ENCODE data around the gene NHLRC3. TPM values are rescaled to one million over a fixed set of nuclear protein-coding genes. Genes with fewer than 3 reads are reported as not detected.

NHLRC3 gene, protein sequence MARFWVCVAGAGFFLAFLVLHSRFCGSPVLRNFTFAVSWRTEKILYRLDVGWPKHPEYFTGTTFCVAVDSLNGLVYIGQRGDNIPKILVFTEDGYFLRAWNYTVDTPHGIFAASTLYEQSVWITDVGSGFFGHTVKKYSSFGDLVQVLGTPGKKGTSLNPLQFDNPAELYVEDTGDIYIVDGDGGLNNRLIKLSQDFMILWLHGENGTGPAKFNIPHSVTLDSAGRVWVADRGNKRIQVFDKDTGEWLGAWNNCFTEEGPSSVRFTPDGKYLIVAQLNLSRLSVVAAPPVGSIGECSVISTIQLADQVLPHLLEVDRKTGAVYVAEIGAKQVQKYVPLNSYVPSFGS
- total RNA-seq (2022; extraction: Qiagen RNA extraction) = 4.3 to 6.6 TPM (median 5.0 TPM) in 5 replicates

DNA sequence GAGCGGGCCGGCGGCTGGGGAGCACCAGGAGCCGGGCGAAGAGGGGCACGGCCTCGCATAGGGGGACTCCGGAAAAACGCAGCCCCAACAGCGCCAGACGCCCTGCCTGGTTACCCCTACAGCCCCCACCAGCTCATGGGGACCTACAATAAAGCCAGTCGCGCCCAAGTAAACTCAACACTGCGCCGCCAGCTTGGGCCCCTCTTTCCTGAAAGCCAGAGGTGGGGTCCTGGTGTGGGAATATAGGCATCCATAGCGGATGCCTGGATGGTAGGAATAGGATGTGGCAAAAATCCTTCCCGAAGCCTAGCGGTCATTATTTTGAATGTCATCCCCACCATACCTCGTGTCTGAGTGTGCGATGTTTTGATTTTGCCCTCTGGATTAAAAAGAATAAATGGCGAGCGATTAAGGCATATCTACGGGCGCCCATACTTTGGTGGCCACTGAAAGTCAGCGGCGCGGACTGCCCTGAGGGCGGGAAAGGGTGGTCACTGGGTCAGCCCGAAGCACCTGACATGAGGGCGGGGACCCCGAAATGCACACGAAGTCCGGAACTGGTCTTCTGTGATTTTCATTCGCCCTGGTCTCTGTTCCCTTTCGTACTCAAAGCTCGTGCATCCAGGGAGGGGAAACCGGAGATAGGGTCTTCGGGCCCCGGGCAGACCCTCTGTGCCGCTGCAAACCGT lies at the start of gene NHLRC3, which contains the start of gene PROSER1:
Gene NHLRC3, plus strand, starts transcription at position 577 of the 689 bp plus-strand sequence. CDS start 184 bp downstream, outside the sequence.
Gene PROSER1, minus strand, starts transcription at position 210 of the 689 bp plus-strand sequence. CDS start 847 bp downstream, outside the sequence.

DNA sequence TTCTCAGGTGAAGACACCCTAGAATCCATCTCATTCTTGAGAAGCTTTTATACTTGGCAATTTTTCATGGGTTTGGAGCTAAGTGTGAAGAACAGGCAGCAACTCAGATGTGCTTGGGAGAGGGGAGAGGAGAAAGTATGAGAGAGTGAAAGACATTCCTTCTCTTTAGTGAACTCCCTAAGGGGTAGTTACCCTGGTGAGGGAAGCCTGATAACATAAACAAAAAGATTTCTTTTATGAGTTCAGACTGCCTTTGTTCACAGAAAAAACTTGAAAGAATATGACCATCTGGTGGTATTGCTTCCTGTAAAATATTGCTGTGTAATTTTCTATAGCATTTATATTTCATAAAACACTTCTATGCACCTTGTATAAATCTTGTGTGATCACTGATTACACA lies 47.6 kb upstream of the NHLRC3 start, which contains the start of gene STOML3:
Gene STOML3, minus strand, starts transcription at position 139 of the 400 bp plus-strand sequence. Its CDS starts 110 bp downstream, at position 29.

Other genes starting within 250 kb of the NHLRC3 start
- not detected in 5 replicates for gene STOML3, start 47.6 kb upstream of the NHLRC3 start, total RNA-seq (2022; extraction: Qiagen RNA extraction)
- 9.6 to 11.1 TPM (median 10.9 TPM) in 5 replicates for gene PROSER1, start 367 bp upstream of the NHLRC3 start, total RNA-seq (2022; extraction: Qiagen RNA extraction)

Data from A549 treated with AZD2906 at 1 μM for 4 hours (cell line).